Activated naive CD8-positive, alpha-beta T cell treated with anti-CD3 and anti-CD28 coated beads, Interleukin-2, amount 50 U/mL, for 16 hours (primary cell): ENCODE data around the gene MARS1.

Experiments used
- DNase-seq: peaks from one replicate; pipeline ENCODE4 v3.0.0-alpha.2; 2020; ENCODE audit warnings: low read depth, low spot score

The MARS1 gene

GRCh38 chr12:57456737-57457490, 31.0 kb upstream of the MARS1 start:
- no peak for DNase-seq

GRCh38 chr12:57458665-57459054, 29.2 kb upstream of the MARS1 start:
- no peak for DNase-seq

- peak; percentile 92 for DNase-seq
Observed at GRCh38 chr12:57459055-57459749, 28.7 kb upstream of the MARS1 start.

GRCh38 chr12:57459750-57460467, 28.0 kb upstream of the MARS1 start, which contains the start of gene GLI1:
Gene GLI1 (plus strand): TSS chr12:57459785. CDS start chr12:57463692, 3,907 bp downstream.
- no peak for DNase-seq

- no peak for DNase-seq
Observed at GRCh38 chr12:57460468-57460784, 27.4 kb upstream of the MARS1 start.

GRCh38 chr12:57460841-57461275, 27.0 kb upstream of the MARS1 start:
- no peak for DNase-seq

- no peak for DNase-seq
Observed at GRCh38 chr12:57461276-57461916, 26.5 kb upstream of the MARS1 start.

GRCh38 chr12:57461917-57462250, 26.0 kb upstream of the MARS1 start:
- no peak for DNase-seq

GRCh38 chr12:57462251-57462911, 25.5 kb upstream of the MARS1 start:
- DNase-seq = peak; percentile 82

GRCh38 chr12:57462912-57463253, 25.0 kb upstream of the MARS1 start:
- DNase-seq = no peak

GRCh38 chr12:57464569-57464968, 23.3 kb upstream of the MARS1 start:
- DNase-seq = no peak

- DNase-seq = no peak
Observed at GRCh38 chr12:57465030-57465746, 22.7 kb upstream of the MARS1 start.

- no peak for DNase-seq
Observed at GRCh38 chr12:57465747-57466505, 21.9 kb upstream of the MARS1 start.

GRCh38 chr12:57467212-57467874, 20.5 kb upstream of the MARS1 start:
- no peak for DNase-seq

GRCh38 chr12:57467915-57468314, 20.0 kb upstream of the MARS1 start:
- no peak for DNase-seq

- no peak for DNase-seq
Observed at GRCh38 chr12:57469296-57470164, 18.3 kb upstream of the MARS1 start.

- DNase-seq = no peak
Observed at GRCh38 chr12:57470286-57470969, 17.4 kb upstream of the MARS1 start.

GRCh38 chr12:57470970-57471656, 16.8 kb upstream of the MARS1 start:
- DNase-seq = no peak
